Measurements from ENCODE around the gene LIPG. TPM values are rescaled to one million over a fixed set of nuclear protein-coding genes. Genes with fewer than 3 reads are reported as not detected.
A peak's percentile ranks its signal among the peaks of the same experiment; 100 is the strongest.

LIPG gene
- total RNA-seq, 1 experiment from 2014 or later: 6.1 TPM

DNA sequence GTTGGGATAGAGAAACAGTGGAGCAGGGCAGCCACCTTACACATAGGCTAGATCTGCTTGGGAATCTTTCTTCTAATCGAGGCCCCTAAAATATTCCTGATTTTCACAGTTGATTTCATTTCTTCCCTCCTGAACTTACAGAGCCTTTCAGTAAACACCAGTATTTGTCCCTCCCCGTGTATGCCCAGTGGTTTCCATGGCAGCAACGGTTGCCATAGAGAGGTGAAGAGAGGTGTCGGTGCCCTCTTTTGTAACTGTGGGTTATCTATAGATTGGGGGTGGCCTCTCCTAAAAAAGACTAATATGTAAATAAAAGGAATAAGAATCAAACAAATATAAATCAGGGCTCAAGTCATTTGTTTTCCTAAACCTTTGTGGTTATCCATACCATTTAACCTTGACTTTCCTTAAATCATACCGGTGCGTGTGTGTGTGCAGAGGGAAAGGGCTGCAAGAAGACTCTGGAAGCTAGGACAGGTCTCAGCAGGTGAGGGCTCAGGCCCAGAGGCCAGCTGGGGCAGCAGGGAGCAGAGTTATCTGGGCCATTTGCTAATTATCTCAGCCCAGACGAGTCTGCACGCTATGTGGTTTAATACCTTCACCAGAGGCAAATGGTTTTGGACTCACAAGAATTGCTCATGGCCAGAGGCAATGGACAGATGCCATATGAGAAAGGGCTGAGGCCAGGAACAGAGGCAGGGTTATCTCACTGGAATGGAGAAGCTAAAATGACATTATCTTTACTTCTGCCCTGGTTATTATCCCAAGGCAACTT lies 35.5 kb downstream of the LIPG start:
- no peak overlapping the region for H2BK20ac ChIP-seq (ENCODE audit: low read depth, low read length, poor library complexity, severe bottlenecking)
- H3K4me1 ChIP-seq (ENCODE audit: insufficient read depth, low read length): no peaks in the 10 kb centered on the region
- no peak overlapping the region for H4K8ac ChIP-seq (replicated peaks; ENCODE audit: insufficient read length, low read depth, low read length)
- no peaks in the 10 kb centered on the region for H3K79me1 ChIP-seq (ENCODE audit: insufficient read depth, low read depth, low read length, poor library complexity, severe bottlenecking)
- H3K27me3 ChIP-seq (ENCODE audit: insufficient read depth, low read length): no peaks in the 10 kb centered on the region
- H3K23me2 ChIP-seq (ENCODE audit: insufficient read length, low read depth, low read length, poor library complexity, severe bottlenecking): no peaks in the 10 kb centered on the region
- H3K23ac ChIP-seq (ENCODE audit: insufficient read length, low read depth, low read length): no peak overlapping the region
- H2AFZ ChIP-seq (ENCODE audit: low read length): no peak overlapping the region
- no peak overlapping the region for H3T11ph ChIP-seq (ENCODE audit: low read length)
- H4K20me1 ChIP-seq (ENCODE audit: control insufficient read depth, insufficient read depth, insufficient read length): no peaks in the 10 kb centered on the region
- H2BK5ac ChIP-seq (ENCODE audit: insufficient read length, low read length): no peak overlapping the region
- Mint-ChIP-seq H3K4me1 (peaks cover 11 to 13% of the 10 kb centered on the region in 2 experiments), H3K9me3 (no peaks in the 10 kb centered on the region), H3K36me3 (ENCODE audit: insufficient read depth in 1 of 3, low read depth in 3 of 3) (peaks cover 0 to 2% (median 0%) of the 10 kb centered on the region in 3 experiments; a peak in 1 of 7 replicates), H3K27ac (peak overlapping the region in 2 of 3 experiments; percentile 10 to 62; a peak in 1 of 7 replicates), H3K4me3 (no peak overlapping the region), H3K27me3 (ENCODE audit: low read depth) (peaks cover 2% of the 10 kb centered on the region; the same call in 1 of the 2 replicates)
- H3K79me2 ChIP-seq (ENCODE audit: insufficient read depth, low read length): no peaks in the 10 kb centered on the region
- H3K27ac ChIP-seq (ENCODE audit: insufficient read length, low read depth, low read length): no peak overlapping the region
- no peak overlapping the region for H4K91ac ChIP-seq (ENCODE audit: insufficient read length, low read depth, low read length)
- no peak overlapping the region for H2AK5ac ChIP-seq (ENCODE audit: insufficient read length, low read length)
- DNase-seq: no peak
- H3K4me2 ChIP-seq (ENCODE audit: insufficient read depth, insufficient read length, low read length): no peak overlapping the region
- peak overlapping the region; percentile 25 for H3K18ac ChIP-seq (ENCODE audit: insufficient read length, low read depth, low read length)
- H4K5ac ChIP-seq (ENCODE audit: insufficient read length, low read depth, low read length): no peak overlapping the region
- no peak overlapping the region; the same call in 1 of the 2 replicates for H3K14ac ChIP-seq (ENCODE audit: insufficient read depth, low read length)
- no peaks in the 10 kb centered on the region for H3K9me3 ChIP-seq (ENCODE audit: control insufficient read depth, low read depth, low read length)
- WGBS (ENCODE audit: extremely low coverage, insufficient read length, low lambda C conversion rate): no CpG with 5 or more reads among the region's 8 CpGs
- TF ChIP-seq, protein P1, sequence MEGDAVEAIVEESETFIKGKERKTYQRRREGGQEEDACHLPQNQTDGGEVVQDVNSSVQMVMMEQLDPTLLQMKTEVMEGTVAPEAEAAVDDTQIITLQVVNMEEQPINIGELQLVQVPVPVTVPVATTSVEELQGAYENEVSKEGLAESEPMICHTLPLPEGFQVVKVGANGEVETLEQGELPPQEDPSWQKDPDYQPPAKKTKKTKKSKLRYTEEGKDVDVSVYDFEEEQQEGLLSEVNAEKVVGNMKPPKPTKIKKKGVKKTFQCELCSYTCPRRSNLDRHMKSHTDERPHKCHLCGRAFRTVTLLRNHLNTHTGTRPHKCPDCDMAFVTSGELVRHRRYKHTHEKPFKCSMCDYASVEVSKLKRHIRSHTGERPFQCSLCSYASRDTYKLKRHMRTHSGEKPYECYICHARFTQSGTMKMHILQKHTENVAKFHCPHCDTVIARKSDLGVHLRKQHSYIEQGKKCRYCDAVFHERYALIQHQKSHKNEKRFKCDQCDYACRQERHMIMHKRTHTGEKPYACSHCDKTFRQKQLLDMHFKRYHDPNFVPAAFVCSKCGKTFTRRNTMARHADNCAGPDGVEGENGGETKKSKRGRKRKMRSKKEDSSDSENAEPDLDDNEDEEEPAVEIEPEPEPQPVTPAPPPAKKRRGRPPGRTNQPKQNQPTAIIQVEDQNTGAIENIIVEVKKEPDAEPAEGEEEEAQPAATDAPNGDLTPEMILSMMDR (conservative IDR thresholded peaks at IDR 0.05): no peak
- peak overlapping the region; percentile 23 for H2BK120ac ChIP-seq (ENCODE audit: low read depth, low read length, poor library complexity, severe bottlenecking)
- H3K4ac ChIP-seq (ENCODE audit: low read depth, low read length): no peak overlapping the region
- H2BK15ac ChIP-seq (ENCODE audit: low read depth, low read length): no peak overlapping the region
- no peak overlapping the region for H3K9ac ChIP-seq (ENCODE audit: extremely low read depth, insufficient read length, low read length)
- H3K56ac ChIP-seq (ENCODE audit: insufficient read length, low read depth, low read length): no peak overlapping the region
- no peak overlapping the region for H2BK12ac ChIP-seq (ENCODE audit: insufficient read length, low read depth, low read length)
